NT2/D1 (cell line): ENCODE results near the gene SPRR3.

ENCODE experiments used
- DNase-seq: peaks from one replicate; pipeline ENCODE4 v3.0.0-alpha.2; 2011; ENCODE audit warnings: low read depth, low spot score
- H3K27me3 ChIP-seq: 2 replicates; pipeline ENCODE4 v1.6.0; 2011; ENCODE audit warnings: mild to moderate bottlenecking; ENCODE audit not compliant: insufficient read length, insufficient read depth
- H3K36me3 ChIP-seq: 2 replicates; pipeline ENCODE4 v1.6.1; 2011; ENCODE audit warnings: mild to moderate bottlenecking, low read length, mixed read lengths; ENCODE audit not compliant: insufficient read depth, insufficient read length
- H3K4me1 ChIP-seq: 2 replicates; pipeline ENCODE4 v1.5.1; 2011; ENCODE audit not compliant: insufficient read depth, insufficient read length
- H3K4me3 ChIP-seq: 2 replicates; pipeline ENCODE4 v1.5.1; 2011; ENCODE audit warnings: low read depth; ENCODE audit not compliant: insufficient read length
- H3K9ac ChIP-seq: 2 replicates; pipeline ENCODE4 v1.6.0; 2011; ENCODE audit warnings: low read depth; ENCODE audit not compliant: insufficient read length
- H3K9me3 ChIP-seq: 2 replicates; pipeline ENCODE4 v1.5.1; 2011; ENCODE audit warnings: mild to moderate bottlenecking, low read length; ENCODE audit not compliant: insufficient read depth
- SUZ12 ChIP-seq: IDR thresholded peaks from 2 replicates; pipeline ENCODE4 v1.6.1; 2011; ENCODE audit not compliant: insufficient read length, insufficient read depth; ENCODE audit errors: extremely low read depth
- YY1 ChIP-seq: IDR thresholded peaks from 2 replicates; pipeline ENCODE4 v1.6.1; 2011; ENCODE audit not compliant: insufficient read length, insufficient read depth
- ZNF274 ChIP-seq: IDR thresholded peaks from 2 replicates; pipeline ENCODE4 v1.6.1; 2011; ENCODE audit warnings: mild to moderate bottlenecking, low read depth, low read length

Gene SPRR3

DNA sequence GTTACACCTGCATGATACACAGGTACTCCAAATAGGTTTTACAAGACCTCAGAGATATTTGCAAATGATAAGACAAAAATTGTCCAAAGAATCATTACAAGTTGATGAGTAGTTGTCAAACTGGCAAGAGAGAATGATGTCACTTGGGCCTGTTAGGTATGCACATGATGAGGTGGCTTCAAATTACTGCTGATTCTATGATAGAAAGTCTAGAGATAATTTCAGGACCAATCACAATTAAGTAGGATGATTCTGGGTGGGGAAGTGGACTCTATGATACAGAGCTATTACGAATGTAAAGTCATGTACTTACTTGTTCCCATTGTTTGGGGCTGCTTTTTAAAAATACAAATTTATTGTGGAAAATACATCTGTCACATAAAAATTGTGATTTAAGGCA, 24.2 kb downstream of the SPRR3 start:
- Histone ChIP-seq H3K4me1 (no peaks in the 10 kb centered on the region), H3K9me3 (no peaks in the 10 kb centered on the region), H3K4me3 (no peak overlapping the region), H3K9ac (no peak overlapping the region), H3K36me3 (no peaks in the 10 kb centered on the region), H3K27me3 (no peaks in the 10 kb centered on the region)
- no peak for DNase-seq
- no peak for TF ChIP-seq SUZ12
- TF ChIP-seq YY1, result no peak
- no peak for TF ChIP-seq ZNF274

GRCh38 chr1:153028766-153029165, 27.2 kb downstream of the SPRR3 start:
- Histone ChIP-seq H3K4me3 (no peak overlapping the region), H3K36me3 (no peaks in the 10 kb centered on the region), H3K9ac (no peak overlapping the region), H3K4me1 (peaks cover 2% of the 10 kb centered on the region), H3K9me3 (no peaks in the 10 kb centered on the region), H3K27me3 (no peaks in the 10 kb centered on the region)
- DNase-seq, result no peak
- TF ChIP-seq ZNF274 (no peak), SUZ12 (no peak), YY1 (no peak)

GRCh38 chr1:153030895-153031294, 29.3 kb downstream of the SPRR3 start, which contains the start of gene SPRR1B:
Gene SPRR1B, plus strand, starts transcription at chr1:153031203. Its CDS starts 1,143 bp downstream, at chr1:153032346.
- Histone ChIP-seq H3K9me3 (no peaks in the 10 kb centered on the region), H3K4me3 (no peak within 1 kb of the TSS), H3K36me3 (no peaks in the 10 kb centered on the region), H3K4me1 (peaks cover 2% of the 10 kb centered on the region), H3K27me3 (no peaks in the 10 kb centered on the region), H3K9ac (no peak within 1 kb of the TSS)
- DNase-seq, result no peak
- TF ChIP-seq SUZ12 (no peak), YY1 (no peak), ZNF274 (no peak)

- Histone ChIP-seq H3K36me3 (no peaks in the 10 kb centered on the region), H3K4me3 (no peak overlapping the region), H3K4me1 (peaks cover 2% of the 10 kb centered on the region), H3K9me3 (no peaks in the 10 kb centered on the region), H3K27me3 (no peaks in the 10 kb centered on the region), H3K9ac (no peak overlapping the region)
- DNase-seq, result no peak
- TF ChIP-seq YY1 (no peak), SUZ12 (no peak), ZNF274 (no peak)
Measured at GRCh38 chr1:153032073-153032472, 30.5 kb downstream of the SPRR3 start.

DNA sequence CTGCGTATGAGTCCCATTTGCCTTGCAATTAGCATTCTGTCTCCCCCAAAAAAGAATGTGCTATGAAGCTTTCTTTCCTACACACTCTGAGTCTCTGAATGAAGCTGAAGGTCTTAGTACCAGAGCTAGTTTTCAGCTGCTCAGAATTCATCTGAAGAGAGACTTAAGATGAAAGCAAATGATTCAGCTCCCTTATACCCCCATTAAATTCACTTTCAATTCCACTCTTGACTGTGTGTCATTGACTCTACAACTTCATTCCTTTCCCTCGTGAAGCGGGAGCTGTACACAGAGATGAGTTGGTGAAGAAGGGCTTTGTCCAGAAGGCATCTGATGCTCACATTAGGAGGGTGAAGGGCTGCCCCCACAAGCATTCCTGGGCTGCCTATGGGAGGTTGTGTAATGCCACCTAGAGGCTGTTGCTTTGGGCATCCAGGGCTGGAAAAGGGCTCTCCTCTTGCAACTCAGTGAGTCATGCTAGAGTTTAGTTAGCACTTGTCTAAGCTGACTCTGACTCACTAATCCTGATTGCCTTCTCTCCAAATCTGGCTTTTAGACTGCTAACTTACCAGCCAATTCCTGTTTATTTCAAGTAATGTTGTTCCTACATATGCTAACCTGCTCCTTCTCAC, 31.2 kb downstream of the SPRR3 start:
- DNase-seq, result peak; percentile 69
- Histone ChIP-seq H3K4me3 (no peak overlapping the region), H3K36me3 (no peaks in the 10 kb centered on the region)

GRCh38 chr1:153035211-153035610, 33.7 kb downstream of the SPRR3 start:
- H3K9me3 ChIP-seq, result no peaks in the 10 kb centered on the region
- no peaks in the 10 kb centered on the region for H3K36me3 ChIP-seq
- no peak for DNase-seq
- no peak overlapping the region for H3K4me3 ChIP-seq
- H3K27me3 ChIP-seq, result no peaks in the 10 kb centered on the region
- H3K9ac ChIP-seq, result no peak overlapping the region
- TF ChIP-seq SUZ12, result no peak
- no peak for TF ChIP-seq YY1
- TF ChIP-seq ZNF274, result no peak
- peaks cover 2% of the 10 kb centered on the region for H3K4me1 ChIP-seq

More for the DNA sequence above, 31.2 kb downstream of the SPRR3 start:
- peaks cover 2% of the 10 kb centered on the region for H3K4me1 ChIP-seq
- TF ChIP-seq YY1, result no peak
- no peaks in the 10 kb centered on the region for H3K9me3 ChIP-seq
- H3K27me3 ChIP-seq, result no peaks in the 10 kb centered on the region
- H3K9ac ChIP-seq, result no peak overlapping the region

GRCh38 chr1:153040950-153041631, 39.5 kb downstream of the SPRR3 start, which contains the start of gene SPRR2D:
Gene SPRR2D, minus strand, starts transcription at chr1:153041120. Its CDS starts 774 bp downstream, at chr1:153040346.
- H3K9ac ChIP-seq, result no peak within 1 kb of the TSS
- H3K9me3 ChIP-seq, result no peaks in the 10 kb centered on the region
- no peaks in the 10 kb centered on the region for H3K27me3 ChIP-seq
- TF ChIP-seq SUZ12 (no peak), ZNF274 (no peak), YY1 (no peak)
- H3K36me3 ChIP-seq, result no peaks in the 10 kb centered on the region
- no peak for DNase-seq
- no peak within 1 kb of the TSS for H3K4me3 ChIP-seq
- no peaks in the 10 kb centered on the region for H3K4me1 ChIP-seq
